ENCODE measurements around the gene RGS6.

RGS6 gene

DNA sequence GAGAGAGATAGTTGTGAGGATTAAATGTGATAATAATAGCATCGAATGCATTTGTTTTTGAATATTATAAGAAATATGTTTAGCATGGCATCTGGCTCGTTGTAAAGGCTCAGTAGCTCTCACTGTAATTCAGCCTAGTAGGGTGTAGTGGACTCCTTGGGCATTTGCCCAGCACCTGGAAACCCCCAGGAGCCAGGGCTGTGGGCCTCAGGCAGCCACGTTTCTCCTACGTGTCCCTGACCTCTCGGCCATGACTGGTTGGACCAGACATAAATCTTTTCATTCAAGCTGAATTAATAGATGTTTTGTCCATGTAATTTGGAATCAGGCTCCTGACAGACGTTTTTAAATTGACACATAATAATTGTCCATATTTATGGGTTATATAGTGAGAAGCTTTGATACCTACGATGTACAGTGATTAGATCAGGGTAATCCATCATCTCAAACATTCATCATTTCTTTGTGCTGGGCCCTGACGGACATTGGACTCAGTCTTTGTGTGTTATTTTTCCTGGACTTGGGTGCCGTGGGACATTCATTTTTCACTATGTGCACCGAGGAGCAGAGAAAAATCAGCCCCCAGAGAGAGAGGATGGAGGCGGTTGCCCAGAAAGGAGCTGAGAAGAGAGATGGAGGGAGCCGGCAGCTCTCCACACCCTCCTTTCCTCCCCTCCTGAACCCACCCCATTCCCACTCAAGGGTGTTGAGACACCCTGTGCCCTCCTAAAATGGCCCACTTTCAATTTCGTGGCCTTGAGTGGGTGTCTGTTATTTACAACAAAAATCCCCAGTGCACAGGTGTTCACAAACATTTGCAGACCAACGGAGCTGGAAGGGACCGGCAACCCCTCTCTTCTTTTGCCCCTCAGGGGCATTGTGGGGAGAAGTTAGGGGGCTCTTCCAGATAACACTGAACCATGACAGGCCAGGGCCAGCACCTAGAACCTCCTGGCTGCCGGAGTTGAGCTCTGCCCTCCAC is 665.3 kb downstream of the RGS6 start:
- no peak for DNase-seq

DNA sequence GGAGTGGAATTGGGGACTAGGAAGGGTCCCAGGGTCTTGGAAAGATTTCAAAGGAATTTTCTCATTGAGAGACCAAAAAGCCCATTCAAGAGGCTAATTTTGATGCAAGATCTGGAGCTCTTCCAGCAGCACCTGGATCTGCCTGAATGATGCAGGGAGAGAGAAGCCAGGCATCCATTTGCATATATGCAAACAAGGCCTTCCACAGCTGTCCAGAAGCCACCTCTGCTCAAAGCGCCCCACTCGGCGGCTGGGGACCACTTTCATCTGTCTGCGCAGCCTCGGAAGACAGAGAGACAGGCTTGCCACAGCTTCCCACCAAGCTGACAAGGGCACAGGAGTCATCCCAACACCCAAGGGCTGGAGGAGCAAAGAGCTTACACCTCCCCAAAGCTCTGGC is 666.1 kb downstream of the RGS6 start:
- DNase-seq, result no peak

DNA sequence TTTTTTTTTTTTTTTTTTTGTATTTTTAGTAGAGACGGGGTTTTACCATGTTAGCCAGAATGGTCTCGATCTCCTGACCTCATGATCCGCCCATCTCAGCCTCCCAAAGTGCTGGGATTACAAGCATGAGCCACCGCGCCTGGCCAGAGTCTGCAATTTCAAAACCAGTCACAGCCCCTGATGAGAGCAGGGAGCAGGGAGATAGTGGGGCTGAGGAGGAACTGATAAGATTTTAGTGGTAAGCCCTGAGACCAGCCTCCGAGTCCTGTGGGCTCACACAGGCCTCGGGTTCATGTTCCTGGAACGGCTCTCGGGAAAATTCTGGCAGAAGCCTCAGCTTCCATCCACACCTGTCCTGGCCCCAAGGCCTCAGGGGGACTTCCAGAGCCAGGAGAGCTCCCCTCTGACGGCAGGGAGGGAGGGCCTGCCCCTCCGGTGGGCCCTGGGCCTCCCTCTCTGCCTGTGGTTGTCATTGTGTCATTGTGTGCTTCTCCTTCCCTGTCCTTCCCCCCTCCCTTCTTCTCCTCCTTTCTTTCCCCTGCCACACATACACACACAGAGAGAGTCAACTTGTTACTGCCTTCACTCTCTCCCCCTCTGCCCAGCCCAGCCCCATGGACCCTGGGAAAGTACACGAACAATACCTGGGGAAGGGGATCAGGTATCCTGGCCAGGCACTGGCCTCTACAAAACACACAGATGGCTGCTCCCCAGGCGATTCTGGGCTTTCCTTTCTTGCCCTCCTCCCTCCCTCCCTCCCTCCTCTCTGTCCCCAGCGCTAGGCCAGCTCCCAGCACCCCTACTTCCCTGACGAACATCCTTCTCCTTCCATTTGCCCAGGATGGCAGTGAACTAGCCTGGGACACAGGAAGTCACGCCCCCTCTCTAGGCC is 667.6 kb downstream of the RGS6 start:
- DNase-seq, result no peak

DNA sequence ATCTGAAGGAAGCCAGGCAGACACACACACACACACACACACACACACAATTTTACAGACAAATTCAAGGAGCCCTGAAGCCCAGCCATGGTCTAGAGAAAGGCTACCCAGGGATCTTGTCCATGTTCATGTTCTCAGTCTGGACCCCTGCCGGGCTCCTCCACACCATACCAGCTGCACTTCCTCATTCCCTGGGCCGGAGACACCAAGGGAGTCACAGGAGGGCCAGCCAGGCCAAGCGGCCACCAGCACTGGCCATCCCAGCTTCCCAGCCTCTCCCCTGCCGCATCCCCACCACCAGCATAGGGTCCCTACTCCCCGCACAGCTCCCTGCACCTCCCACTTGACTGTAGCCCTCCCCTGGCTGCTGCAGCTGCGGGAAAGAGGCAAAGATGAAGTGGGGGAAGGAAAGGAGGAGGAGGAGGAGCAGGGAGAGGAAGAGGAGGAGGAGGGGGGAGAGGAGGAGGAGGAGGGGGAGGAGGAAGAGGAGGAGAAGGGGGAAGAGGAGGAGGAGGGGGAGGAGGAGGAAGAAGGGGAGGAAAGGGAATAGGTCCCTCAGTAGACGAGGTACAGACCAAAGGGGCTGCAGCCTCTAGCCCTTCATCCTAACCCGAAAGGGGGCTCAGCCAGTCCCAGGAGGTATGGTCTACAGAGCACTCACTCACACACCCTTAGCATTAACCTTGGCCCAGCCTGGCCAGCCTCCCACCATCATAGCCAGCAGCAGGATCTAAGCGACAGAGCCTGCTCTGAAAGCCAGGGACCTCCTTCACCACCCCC is 668.5 kb downstream of the RGS6 start:
- no peak for DNase-seq

DNA sequence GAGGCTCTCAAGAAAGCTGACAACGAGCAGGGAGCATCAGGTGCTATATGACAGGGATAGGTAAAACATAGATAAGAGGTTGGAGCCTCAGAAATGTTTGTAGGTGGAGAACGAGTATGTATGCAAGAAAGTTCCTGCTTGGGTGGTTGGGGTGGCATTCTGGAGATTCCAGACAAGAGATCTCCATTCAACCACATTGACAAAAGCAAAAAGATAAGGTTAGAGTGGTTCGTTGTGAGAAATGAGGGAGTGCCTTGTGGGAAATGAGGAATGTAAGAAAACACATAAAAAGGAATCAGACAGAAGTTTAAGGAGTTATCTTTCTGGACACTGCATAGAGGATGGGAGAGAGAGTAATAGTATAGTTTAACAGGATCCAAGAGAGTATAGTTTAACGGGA is 671.4 kb downstream of the RGS6 start:
- DNase-seq, result no peak

DNA sequence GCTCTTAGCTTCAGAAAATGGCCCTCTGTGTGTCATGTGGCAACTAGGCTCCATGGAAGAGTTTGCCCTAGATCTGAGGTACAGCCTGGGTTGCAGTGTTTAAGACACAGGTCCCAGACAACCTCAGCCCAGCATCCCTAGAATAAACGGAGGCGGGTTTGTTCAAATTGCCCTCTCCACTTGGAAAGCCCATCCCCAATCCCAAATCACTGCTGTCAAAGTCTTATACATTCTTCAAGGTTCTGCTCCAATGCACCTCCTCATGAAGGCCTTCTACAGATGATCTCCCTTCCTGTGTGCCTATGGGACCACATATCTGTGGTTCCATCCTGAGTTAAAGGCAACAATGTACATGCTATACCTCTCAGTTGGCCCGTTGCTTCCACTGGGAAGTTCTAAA is 671.9 kb downstream of the RGS6 start:
- no peak for DNase-seq

DNA sequence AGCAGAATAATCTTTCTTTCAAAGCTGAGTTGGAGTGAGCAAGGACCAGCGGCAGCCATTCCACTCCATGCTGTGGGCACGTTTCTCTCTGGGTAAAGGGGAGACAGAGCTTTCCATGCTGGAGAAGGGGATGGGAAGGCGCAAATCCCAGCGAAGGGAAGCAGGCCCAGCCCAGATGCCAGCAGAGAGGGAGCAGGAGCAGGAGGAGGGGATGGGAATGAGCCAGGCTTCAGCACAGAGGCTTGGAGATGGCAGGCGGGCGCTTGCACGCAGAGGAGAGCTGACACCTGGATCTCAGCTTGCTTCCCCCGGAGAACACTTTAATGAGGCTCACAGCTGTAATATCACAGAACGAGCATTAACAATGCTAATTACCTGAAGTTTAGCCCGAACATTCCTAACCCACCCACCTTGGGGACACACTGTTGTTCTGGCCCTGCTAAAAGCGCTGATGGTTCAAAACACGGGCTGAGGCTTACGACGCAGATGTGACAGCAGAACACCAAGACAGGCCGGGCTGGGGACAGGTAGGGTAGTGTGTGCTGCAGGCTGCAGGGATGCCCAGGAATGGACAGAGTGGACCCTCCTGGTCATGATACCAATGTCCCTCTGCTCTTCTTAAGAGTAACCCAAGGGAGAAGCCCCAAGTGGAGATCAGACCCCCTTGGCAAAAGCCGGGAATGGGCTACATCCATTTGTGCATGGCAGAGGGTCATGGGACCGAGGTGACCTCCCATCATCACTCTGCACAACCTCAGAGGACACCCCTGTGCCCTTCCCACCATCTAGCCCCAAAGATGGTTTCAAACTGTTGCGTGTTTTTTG is 673.1 kb downstream of the RGS6 start:
- DNase-seq, result no peak

DNA sequence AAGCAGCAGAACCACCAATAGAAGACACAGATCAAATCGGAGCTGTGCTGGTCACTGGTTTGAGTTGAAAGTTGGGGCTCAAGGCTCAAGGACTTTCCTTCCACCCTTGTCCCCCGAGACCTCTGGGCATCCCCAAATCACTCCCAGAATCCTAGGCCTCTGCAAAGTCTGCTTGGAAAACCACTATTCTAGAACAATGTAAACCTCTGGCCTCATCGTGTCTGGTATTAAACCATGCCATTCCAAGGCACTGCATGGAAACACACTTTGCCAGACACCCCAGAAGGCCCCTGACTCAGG is 673.6 kb downstream of the RGS6 start:
- no peak for DNase-seq

DNA sequence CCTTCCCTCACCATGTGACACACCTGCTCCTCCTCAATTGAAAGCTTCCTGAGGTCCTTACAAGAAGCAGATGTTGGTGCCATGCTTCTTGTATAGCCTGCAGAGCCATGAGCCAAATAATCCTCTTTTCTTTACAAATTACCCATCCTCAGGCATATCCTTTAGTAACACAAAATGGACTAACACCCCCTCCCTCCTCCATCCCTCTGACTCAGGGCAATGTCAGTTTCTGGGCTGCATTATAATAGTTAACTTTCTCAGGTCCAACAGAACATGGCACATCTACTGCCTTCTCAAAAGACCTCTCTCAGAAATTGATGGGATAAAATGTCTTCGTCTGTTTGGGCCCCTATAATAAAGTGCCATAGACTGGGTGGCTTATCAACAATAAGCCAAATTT is 674.6 kb downstream of the RGS6 start:
- no peak for DNase-seq

DNA sequence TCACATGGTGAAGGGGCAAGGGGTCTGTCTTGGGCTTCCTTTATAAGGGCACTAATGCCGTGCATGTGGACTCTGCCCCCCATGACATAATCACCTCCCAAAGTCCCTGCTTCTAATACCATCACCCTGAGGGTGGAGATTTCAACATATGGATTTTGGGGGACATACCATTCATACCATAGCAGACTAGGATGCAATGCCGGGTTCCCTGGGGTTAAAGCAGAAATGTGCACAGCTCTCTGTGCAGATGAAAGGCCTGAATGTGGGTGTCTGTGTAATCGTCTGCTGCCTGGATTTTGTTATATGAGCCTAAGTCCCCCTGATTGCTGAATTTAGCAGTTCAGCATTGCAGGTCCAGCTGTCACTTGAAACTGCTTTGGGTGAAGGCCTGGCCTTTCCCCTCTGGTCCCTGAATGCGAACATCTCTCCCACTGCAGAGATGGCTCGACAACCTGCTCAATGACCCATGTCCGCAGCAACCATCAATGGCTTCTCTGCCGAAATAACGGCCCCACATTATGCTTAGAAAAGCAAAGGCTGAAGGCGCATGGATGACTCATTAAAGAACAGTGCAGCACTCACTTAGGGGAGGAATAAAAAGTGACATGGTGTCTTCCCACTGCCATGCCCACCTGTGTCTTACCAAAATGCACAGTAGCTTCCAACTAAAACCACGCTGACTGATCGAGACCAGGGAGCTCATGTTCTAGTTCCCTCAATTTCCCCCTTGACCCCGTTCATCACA is 675.3 kb downstream of the RGS6 start:
- no peak for DNase-seq

DNA sequence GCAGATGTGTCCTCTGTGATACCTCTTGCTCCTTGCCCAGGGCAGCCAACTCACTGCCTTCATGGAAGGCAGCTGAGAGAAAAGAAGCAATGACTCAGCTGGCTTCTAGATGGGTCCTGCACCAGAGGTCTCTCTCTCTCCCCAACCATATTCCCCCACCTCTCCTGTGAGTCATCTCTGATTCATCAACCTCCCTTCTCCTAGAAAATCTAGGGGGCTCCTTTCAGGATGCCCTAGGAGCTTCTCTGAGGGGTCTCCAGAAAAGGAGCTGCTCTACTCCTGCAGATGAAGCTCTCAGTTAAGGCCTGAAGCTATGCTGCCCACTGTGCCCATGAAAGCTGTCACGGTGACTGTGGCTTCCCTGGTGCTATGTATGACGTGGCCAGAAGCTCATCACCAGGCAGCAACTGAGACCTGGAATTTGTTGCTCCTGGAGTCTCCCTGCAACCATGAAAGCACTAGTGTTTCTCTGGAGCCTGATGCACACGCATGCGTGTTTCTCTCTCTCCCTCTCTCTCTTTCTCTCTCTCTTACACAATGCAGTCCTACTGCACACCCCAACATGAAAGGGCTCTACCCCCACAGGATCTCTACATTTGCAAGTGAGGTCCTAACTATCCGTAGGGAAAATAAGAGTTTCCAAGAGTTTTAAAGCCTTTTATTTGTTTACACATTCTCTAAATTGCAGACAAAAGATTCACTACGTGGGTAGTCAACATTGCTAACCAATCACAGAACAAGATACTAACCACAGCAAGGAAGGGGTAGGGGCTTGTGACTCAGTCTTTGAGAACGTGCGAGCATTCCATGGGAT is 676.4 kb downstream of the RGS6 start:
- no peak for DNase-seq

DNA sequence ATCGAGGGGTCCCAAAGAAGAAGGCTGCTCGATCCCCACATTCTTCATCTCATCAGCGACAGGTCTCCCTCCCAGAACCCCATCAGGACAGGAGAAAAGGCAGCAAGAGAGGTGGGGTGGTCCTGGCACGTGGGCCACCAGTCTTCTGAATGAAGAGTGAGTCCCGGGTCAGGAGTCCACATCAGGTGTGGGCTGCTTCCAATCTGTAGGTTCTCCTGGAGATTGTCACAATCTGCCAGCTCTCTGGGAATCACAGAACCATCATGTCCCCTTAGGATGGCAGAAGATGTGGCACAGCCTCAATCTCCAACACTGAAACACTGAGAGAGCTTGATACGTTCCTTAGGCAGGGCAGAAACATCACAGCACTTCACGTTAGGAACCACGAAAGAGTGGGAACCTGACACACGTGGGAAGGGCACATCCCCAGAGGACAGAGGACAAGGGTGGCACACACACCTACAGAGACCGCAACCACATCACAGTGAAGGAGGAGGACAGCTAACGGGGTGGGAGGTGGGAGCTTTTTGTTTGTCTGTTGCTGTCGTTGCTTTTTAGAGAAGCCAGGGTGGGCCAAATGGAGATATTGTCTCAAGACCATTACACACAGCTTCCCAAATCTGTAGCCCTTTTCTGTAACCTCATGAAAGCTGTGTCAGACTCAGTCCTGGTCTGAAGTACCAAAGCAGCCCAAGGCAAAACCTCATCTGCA is 677.1 kb downstream of the RGS6 start:
- DNase-seq, result no peak

DNA sequence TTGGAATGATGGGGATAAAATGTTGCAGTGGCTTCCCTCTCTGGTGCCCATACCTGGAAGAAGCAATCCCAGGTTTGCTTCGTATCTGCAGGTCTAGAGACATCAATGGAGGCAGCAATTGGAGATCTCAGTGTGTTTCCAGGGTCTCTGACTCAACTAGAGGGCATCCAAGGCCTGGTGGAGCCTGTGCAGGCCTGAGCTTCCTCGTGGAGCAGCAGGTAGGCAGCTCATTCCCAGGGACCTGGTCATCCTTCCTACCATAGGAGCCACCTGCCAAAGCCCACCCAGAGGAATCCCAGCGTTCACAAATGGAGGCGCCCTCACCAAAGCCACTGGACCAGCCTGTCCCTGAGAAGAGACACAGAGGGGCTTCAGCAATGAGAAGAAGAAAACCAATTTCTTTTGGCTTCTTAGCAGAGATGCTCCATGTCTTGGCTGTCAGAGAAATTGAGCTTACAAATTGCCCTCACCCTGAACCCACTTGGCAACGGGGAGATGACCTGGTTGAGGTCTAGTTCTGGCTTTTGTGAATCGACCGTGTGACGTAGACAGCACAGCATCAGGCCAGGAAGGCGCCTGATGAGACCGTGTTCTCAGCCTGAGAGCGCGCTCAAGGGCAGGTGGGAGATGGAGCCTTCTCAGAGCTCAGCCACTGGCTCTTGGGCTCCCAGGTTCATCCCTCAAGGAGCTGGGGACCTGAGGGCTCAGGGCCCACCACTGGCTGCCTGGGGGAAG is 678.0 kb downstream of the RGS6 start:
- no peak for DNase-seq

DNA sequence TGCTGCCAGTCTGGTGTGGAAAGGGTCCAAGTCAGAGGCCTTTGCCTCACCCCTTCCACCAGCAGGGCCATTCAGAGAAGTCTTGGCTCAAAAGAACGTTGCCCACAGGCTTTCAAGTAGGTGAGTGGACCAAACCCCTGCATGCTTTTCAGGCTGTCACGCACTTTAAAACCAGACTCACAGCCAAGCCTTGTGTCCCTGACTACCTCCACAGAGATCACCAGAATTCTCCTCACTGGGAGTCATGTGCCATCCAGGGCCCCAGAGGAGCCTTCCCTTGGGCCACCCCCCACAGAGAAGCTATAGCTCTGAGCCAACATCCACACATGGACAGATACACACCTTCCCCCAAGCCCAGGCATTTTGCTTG is 678.6 kb downstream of the RGS6 start:
- no peak for DNase-seq

DNA sequence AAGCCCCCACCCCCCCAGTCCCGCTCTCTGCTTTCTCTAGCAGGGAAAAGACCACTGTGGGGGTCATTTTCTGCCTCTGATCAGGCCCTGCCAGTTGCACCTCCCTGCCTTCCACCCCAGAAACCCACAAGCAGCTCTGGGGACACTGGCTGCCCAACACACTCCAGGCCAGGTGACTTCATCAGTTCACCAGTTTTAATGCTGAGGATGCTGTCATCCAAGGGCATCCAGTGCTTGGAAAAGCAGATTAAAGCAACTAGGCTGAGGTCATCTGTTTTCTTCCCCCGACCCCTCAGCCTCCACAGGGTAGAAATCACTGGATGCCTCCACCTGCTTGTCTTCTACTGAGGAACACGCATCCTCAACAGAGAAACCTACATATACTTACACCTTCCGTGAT is 679.3 kb downstream of the RGS6 start:
- no peak for DNase-seq

DNA sequence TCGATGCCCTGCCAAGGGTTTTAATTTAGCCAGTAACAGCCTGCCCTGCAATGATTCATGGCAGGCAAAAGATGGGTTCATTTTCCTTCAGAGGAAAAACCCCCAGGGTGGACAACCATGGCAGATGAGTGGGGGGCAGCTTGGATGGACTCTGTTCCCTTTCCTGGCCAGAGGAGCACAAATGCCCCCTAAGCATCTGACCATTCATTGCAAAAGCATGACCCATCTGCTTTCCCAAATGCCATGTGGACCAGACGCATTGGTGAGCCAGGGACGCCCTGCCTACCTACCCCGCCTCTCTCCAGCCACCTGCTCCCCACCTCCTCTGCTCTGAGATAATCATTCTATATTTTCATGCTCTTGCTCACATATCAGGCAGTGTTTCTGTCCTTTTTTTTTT is 679.8 kb downstream of the RGS6 start:
- no peak for DNase-seq

DNA sequence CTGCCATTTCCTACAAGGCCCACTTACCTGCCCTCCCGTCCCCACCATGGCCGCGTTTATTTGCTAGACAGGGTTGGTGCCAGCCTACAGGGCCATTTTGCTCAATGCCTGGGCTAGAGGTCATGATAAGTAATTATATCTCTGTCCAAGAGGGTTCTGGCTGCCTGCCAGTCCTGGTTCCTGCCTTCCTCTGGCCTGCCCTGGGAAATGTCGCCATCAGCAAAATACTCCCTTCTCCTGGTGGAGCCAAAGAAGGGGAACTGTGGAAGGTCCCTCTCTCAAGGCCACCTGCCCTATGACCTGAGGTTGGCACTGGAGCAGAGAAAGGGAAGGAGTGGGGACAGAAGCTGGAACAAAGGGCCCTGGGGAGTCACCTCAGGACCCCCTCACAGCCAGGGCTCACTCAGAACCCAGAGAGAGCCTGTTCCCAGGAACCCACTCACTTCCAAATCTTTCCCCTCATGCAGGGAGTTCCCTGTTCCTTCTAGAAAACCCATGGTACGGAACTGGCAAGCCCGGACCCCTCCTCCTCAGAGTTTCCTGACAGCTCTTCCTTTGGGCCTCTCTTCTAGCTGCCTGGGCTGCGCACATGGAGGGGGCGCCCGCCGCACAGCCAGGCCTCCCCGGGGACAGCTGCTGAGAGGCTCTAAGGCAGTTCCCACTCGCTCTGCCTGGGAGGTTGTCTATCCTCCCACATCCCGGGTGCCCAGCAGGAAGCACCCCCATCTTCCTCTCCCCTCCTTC is 681.2 kb downstream of the RGS6 start:
- DNase-seq, result no peak

DNA sequence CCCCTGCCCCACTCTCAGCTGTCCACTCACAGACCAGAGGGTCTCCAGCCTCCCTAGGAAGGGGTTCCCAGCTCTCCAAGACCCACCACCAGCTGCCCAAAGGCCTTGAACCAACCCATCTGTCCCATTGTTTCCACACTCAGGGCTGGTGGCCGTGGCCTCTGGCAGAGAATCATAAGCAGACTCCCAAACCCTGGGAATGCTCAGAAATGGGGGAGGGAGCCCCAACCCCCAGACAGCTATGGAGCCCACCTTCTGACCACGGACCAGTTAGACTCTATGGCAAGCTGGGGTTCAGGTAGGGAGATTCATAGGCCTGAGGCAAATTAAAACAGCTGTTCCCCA is 681.7 kb downstream of the RGS6 start:
- DNase-seq, result no peak

DNA sequence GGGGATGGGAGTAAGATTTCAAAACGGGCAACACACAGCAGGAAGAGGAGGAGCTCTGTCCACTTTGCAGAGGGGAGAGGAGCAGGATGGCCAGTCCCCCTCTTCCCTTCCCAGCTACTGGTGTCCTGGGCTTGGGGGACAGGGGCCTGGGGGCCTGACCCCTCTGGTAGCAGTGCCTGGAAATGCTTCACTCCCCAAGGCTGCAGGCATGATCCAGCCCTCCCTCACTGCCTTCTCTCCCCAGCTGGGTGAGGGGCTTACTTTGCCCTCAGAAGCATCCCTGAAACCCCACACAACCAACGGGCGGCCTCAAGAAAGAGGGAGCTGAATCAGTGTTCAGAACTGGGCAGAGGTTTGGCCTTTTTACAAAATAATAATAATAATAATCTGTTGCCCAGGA is 682.1 kb downstream of the RGS6 start:
- DNase-seq, result no peak
